H1 (cell line): ENCODE results near the gene YIPF2. TPM values are rescaled to one million over a fixed set of nuclear protein-coding genes. Genes with fewer than 3 reads are reported as not detected.
A peak's percentile ranks its signal among the peaks of the same experiment; 100 is the strongest.

ENCODE experiments used
- CTCF ChIA-PET: fragments of 300-600 bp; sonication (Branson Sonifier 250); formaldehyde crosslinking; loops from one replicate; lab custom pipeline; 2021; ENCODE audit not compliant: partially characterized antibody; lab: Charles Lee
- POLR2A ChIA-PET: fragments of 300-600 bp; sonication (Branson Sonifier 250); formaldehyde crosslinking; loops from one replicate; lab custom pipeline; 2021; ENCODE audit warnings: inconsistent platforms; ENCODE audit not compliant: partially characterized antibody; lab: Charles Lee
- DNase-seq, 2 experiments: peaks; one replicate each; pipeline versions ENCODE4 v3.0.0 to v3.0.0-alpha.2; 2010 to 2022; ENCODE audit warnings: low spot score in 2 of 2, low read depth in 1 of 2, mixed read lengths in 1 of 2
- FAIRE-seq: peaks from 2 replicates; lab custom pipeline; 2011; peaks lifted over from hg19 to GRCh38; lab: Jason Lieb, UNC
- H2AFZ ChIP-seq: 2 replicates; pipeline ENCODE4 v1.8.1; 2012; ENCODE audit warnings: low read length, inconsistent platforms
- H2AK5ac ChIP-seq: 2 replicates; pipeline ENCODE4 v1.6.1; 2013; ENCODE audit warnings: low read depth, low read length
- H2BK120ac ChIP-seq: replicated peaks from 2 replicates; pipeline ENCODE3; 2013; ENCODE audit warnings: low read depth, low read length, inconsistent platforms
- H2BK12ac ChIP-seq: 2 replicates; pipeline ENCODE4 v1.6.1; 2013; ENCODE audit warnings: low read depth, low read length
- H2BK15ac ChIP-seq: 2 replicates; pipeline ENCODE4 v1.6.1; 2013; ENCODE audit warnings: low read length
- H2BK20ac ChIP-seq: 2 replicates; pipeline ENCODE4 v1.6.1; 2013; ENCODE audit warnings: low read length
- H2BK5ac ChIP-seq: 2 replicates; pipeline ENCODE4 v1.6.1; 2013; ENCODE audit warnings: low read depth, low read length
- H3K14ac ChIP-seq: 2 replicates; pipeline ENCODE4 v1.6.1; 2013; ENCODE audit warnings: inconsistent platforms; ENCODE audit not compliant: insufficient read length
- H3K18ac ChIP-seq: 2 replicates; pipeline ENCODE4 v1.6.1; 2013; ENCODE audit warnings: low read length; ENCODE audit errors: extremely low read depth
- H3K23ac ChIP-seq: 2 replicates; pipeline ENCODE4 v1.6.1; 2013; ENCODE audit warnings: inconsistent platforms; ENCODE audit not compliant: insufficient read length
- H3K23me2 ChIP-seq: 2 replicates; pipeline ENCODE4 v1.6.1; 2013; ENCODE audit warnings: low read depth, low read length
- H3K27ac ChIP-seq: 2 replicates; pipeline ENCODE4 v1.6.1; 2011; ENCODE audit warnings: low read depth, low read length, inconsistent platforms
- H3K27me3 ChIP-seq, 4 experiments: replicated peaks in 1 of 4; 1 replicate in 1 of 4; 2 replicates in 3 of 4; pipeline versions ENCODE4 v1.6.1 to v1.8.1; 2011 to 2013; ENCODE audit warnings: low read length in 3 of 4, mild to moderate bottlenecking in 3 of 4, inconsistent platforms in 2 of 4, mixed read lengths in 2 of 4, moderate library complexity in 1 of 4; ENCODE audit not compliant: control insufficient read depth in 3 of 4, insufficient read depth in 3 of 4; ENCODE audit errors: extremely low read depth in 1 of 4
- H3K36me3 ChIP-seq, 4 experiments: 2 replicates each; pipeline versions ENCODE4 v1.6.1 to v1.8.1; 2011 to 2013; ENCODE audit warnings: mild to moderate bottlenecking in 4 of 4, low read length in 3 of 4, moderate library complexity in 2 of 4, control low read depth in 1 of 4, inconsistent platforms in 1 of 4; ENCODE audit not compliant: insufficient read depth in 4 of 4, control insufficient read depth in 2 of 4
- H3K4ac ChIP-seq: replicated peaks from 2 replicates; pipeline ENCODE3; 2013; ENCODE audit warnings: low read length, low read depth, mixed read lengths, inconsistent platforms; ENCODE audit not compliant: insufficient read length
- H3K4me1 ChIP-seq, 4 experiments: replicated peaks in 1 of 4; 1 replicate in 1 of 4; 2 replicates in 3 of 4; pipeline versions ENCODE4 v1.6.1 to v1.8.1; 2011 to 2013; ENCODE audit warnings: low read length in 3 of 4, inconsistent platforms in 2 of 4, mixed read lengths in 1 of 4; ENCODE audit not compliant: insufficient read depth in 4 of 4, control insufficient read depth in 3 of 4
- H3K4me2 ChIP-seq, 2 experiments: 2 replicates each; pipeline versions ENCODE4 v1.6.1 to v1.8.1; 2011 to 2013; ENCODE audit warnings: low read depth in 2 of 2, low read length in 2 of 2, control low read depth in 1 of 2, inconsistent platforms in 1 of 2, mild to moderate bottlenecking in 1 of 2; ENCODE audit not compliant: insufficient read depth in 1 of 2
- H3K4me3 ChIP-seq, 4 experiments: fragments of 200-600, 300-600 bp in 1 of 4; sonication (generic), shearing (Covaris generic), sonication (Bioruptor Twin) in 1 of 4; 2 replicates each; pipeline versions ENCODE4 v1.5.1 to v1.8.1; 2011 to 2016; ENCODE audit warnings: low read length in 4 of 4, low read depth in 3 of 4, control low read depth in 2 of 4, inconsistent platforms in 2 of 4, mild to moderate bottlenecking in 2 of 4, mixed read lengths in 1 of 4, moderate library complexity in 1 of 4; ENCODE audit not compliant: insufficient read depth in 2 of 4; ENCODE audit errors: extremely low read depth in 1 of 4
- H3K56ac ChIP-seq: replicated peaks from 2 replicates; pipeline ENCODE3; 2013; ENCODE audit warnings: low read depth, mild to moderate bottlenecking, mixed read lengths, low read length, inconsistent platforms; ENCODE audit not compliant: insufficient read length
- H3K79me1 ChIP-seq: 2 replicates; pipeline ENCODE4 v1.6.1; 2013; ENCODE audit warnings: low read depth, low read length, control low read depth
- H3K79me2 ChIP-seq, 2 experiments: 2 replicates each; pipeline versions ENCODE4 v1.6.1 to v1.8.1; 2012 to 2013; ENCODE audit warnings: low read length in 2 of 2, mild to moderate bottlenecking in 2 of 2, inconsistent platforms in 1 of 2; ENCODE audit not compliant: insufficient read depth in 2 of 2, control insufficient read depth in 1 of 2
- H3K9ac ChIP-seq, 4 experiments: replicated peaks in 1 of 4; 1 replicate in 1 of 4; 2 replicates in 3 of 4; pipeline versions ENCODE4 v1.6.1 to v1.8.1; 2011 to 2013; ENCODE audit warnings: low read depth in 3 of 4, low read length in 3 of 4, control low read depth in 2 of 4, mild to moderate bottlenecking in 2 of 4, moderate library complexity in 2 of 4, inconsistent platforms in 1 of 4; ENCODE audit errors: extremely low read depth in 1 of 4
- H3K9me3 ChIP-seq, 2 experiments: 2 replicates each; pipeline versions ENCODE4 v1.6.1 to v1.8.1; 2012 to 2013; ENCODE audit warnings: mild to moderate bottlenecking in 2 of 2, moderate library complexity in 2 of 2, control low read depth in 1 of 2, inconsistent platforms in 1 of 2, low read depth in 1 of 2, low read length in 1 of 2, mixed read lengths in 1 of 2; ENCODE audit not compliant: insufficient read depth in 2 of 2
- H4K20me1 ChIP-seq, 2 experiments: replicated peaks in 1 of 2; 2 replicates each; pipeline versions ENCODE3 to v1.8.1; 2011 to 2013; ENCODE audit warnings: inconsistent platforms in 2 of 2, low read length in 2 of 2, mild to moderate bottlenecking in 1 of 2; ENCODE audit not compliant: insufficient read depth in 2 of 2, control insufficient read depth in 1 of 2
- H4K5ac ChIP-seq: 2 replicates; pipeline ENCODE4 v1.6.1; 2013; ENCODE audit warnings: low read length, low read depth, mixed read lengths, inconsistent platforms; ENCODE audit not compliant: insufficient read length
- H4K8ac ChIP-seq: 2 replicates; pipeline ENCODE4 v1.8.0; 2013; ENCODE audit warnings: mild to moderate bottlenecking, moderate library complexity, low read length, inconsistent platforms; ENCODE audit not compliant: insufficient read depth; ENCODE audit errors: extremely low read depth
- H4K91ac ChIP-seq: replicated peaks from 2 replicates; pipeline ENCODE3; 2013; ENCODE audit warnings: low read length, mixed read lengths, inconsistent platforms; ENCODE audit not compliant: insufficient read length
- KDM1A ChIP-seq: fragments of 200-600, 300-600 bp; sonication (generic); IDR thresholded peaks from 2 replicates; pipeline ENCODE4 v1.7.1; 2016; ENCODE audit warnings: mild to moderate bottlenecking, low read length, borderline replicate concordance
- PHF8 ChIP-seq: fragments of 200-600 bp; sonication (generic); conservative IDR thresholded peaks from 2 replicates; pipeline ENCODE4 v1.7.1; 2012; ENCODE audit warnings: low read depth, mild to moderate bottlenecking, inconsistent platforms, low read length, moderate library complexity
- WGBS, 2 experiments: shearing (Covaris generic) in 1 of 2; methylation state at CpG; one replicate each; pipeline versions ENCODE4 v1.1.6 to v1.1.7; 2013 to 2015; ENCODE audit warnings: low lambda C conversion rate in 2 of 2, mixed read lengths in 2 of 2, inconsistent platforms in 1 of 2, low coverage in 1 of 2, missing lambda C conversion rate in 1 of 2; ENCODE audit not compliant: insufficient replicate concordance in 2 of 2, insufficient coverage in 1 of 2, insufficient read length in 1 of 2; ENCODE audit errors: extremely low coverage in 1 of 2, missing lambda C conversion rate in 1 of 2; 5-methylcytosine and 5-hydroxymethylcytosine counted together
- polyA plus RNA-seq, 7 experiments: library from polyadenylated mRNA; depleted of rRNA in 3 of 7; stranded (reverse) in 5 of 7; unstranded in 2 of 7; fragments of >200 nt in 5 of 7; fragments of 200-250 nt in 2 of 7; gene quantifications; 1 replicate in 5 of 7; 2 replicates in 1 of 7; 4 replicates in 1 of 7; pipeline versions ENCODE4 v1.2.1 to v1.2.3, GENCODE V29; 2011 to 2013; ENCODE audit warnings: missing spikeins in 2 of 7, mixed read lengths in 2 of 7
- total RNA-seq: library from RNA; stranded (reverse); fragmentation: NEBNext Ultra II Directional; extraction: Animal tissue kit (Norgen Biotek cat#: 25700); gene quantifications from 2 replicates; pipeline ENCODE4 v1.2.1, GENCODE V29; 2021
- TF ChIP-seq, protein P1 (sequence below): IDR thresholded peaks from 2 replicates; pipeline ENCODE4 v1.6.1; 2011; ENCODE audit warnings: low read length, improper control_type of control experiment

The YIPF2 gene
- total and polyA plus RNA-seq, 2 of the 8 experiments (the other 6 are each of a cell fraction or from before 2014, with no cell fraction given): 48.3 to 112 TPM

DNA sequence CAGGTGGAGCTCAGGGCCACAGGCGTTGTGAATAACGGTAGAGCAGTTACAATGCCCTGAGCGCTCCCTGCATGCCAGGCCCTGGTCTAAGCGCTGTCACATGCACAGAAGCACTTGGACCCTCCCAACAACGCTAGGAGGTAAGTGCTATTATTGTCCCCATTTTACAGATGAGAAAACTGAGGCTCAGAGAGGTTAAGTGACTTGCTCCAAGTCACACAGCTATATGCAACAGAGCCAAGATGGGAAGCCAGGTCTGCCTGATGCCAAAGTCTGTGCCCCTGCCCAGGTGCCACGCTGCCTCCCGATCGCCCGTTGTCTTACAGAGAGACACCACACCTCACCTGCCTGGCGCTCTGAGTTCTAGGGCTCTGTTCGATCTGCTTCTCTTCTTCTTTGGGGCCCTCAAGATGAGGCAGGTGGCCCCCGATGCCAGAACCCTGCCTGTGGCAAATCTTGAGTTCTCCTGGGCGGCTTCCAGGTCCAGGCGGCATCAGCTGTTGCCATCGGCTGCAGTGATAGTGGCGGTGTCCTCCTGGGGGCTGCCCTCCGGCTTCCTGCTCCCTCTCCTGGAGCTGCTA is 20.0 kb downstream of the YIPF2 start:
- Histone ChIP-seq H3K23me2 (no peaks in the 10 kb centered on the region), H4K8ac (no peak overlapping the region), H3K4ac (no peak overlapping the region), H3K56ac (no peak overlapping the region), H4K20me1 (peaks cover 4 to 15% of the 10 kb centered on the region in 2 experiments), H2AK5ac (no peak overlapping the region), H3K27ac (no peak overlapping the region), H4K5ac (no peak overlapping the region)
- FAIRE-seq (no peak), DNase-seq (no peak)
- WGBS, 2 experiments: 96% methylated on average over 17 of the region's 17 CpGs; no CpG with 5 or more reads in 1 of the 2 experiments
- TF ChIP-seq PHF8 (no peak), KDM1A (peak; percentile 82)
- TF ChIP-seq, protein P1, sequence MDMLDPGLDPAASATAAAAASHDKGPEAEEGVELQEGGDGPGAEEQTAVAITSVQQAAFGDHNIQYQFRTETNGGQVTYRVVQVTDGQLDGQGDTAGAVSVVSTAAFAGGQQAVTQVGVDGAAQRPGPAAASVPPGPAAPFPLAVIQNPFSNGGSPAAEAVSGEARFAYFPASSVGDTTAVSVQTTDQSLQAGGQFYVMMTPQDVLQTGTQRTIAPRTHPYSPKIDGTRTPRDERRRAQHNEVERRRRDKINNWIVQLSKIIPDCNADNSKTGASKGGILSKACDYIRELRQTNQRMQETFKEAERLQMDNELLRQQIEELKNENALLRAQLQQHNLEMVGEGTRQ: no peak
- TF ChIP-seq, all 59 proteins: peak for 1
- no peak overlapping the region for H2BK15ac ChIP-seq
- no peaks in the 10 kb centered on the region for H3K9me3 ChIP-seq
- H4K91ac ChIP-seq: no peak overlapping the region
- H2AFZ ChIP-seq: no peak overlapping the region
- H3K79me2 ChIP-seq: peaks cover 0 to 8% of the 10 kb centered on the region in 2 experiments; a peak in 1 of 4 replicates
- peaks cover 11% of the 10 kb centered on the region for H3K79me1 ChIP-seq
- no peak overlapping the region for H3K14ac ChIP-seq
- H3K9ac ChIP-seq: no peak overlapping the region
- no peak overlapping the region for H3K4me3 ChIP-seq
- H3K23ac ChIP-seq: no peak overlapping the region
- peaks cover 16 to 32% (median 25%) of the 10 kb centered on the region in 4 experiments for H3K36me3 ChIP-seq
- H2BK5ac ChIP-seq: no peak overlapping the region
- ChIA-PET POLR2A (no interaction called here), CTCF (interaction anchor here (0.6 to 1.7 kb wide), 2 partner anchors 10 to 826 kb away, joined by 4 to 5 read pairs; no protein-coding TSS in a partner anchor)
- H3K18ac ChIP-seq: no peak overlapping the region
- H2BK12ac ChIP-seq: no peak overlapping the region
- H2BK20ac ChIP-seq: no peak overlapping the region
- no peak overlapping the region for H3K4me2 ChIP-seq
- H3K4me1 ChIP-seq: no peaks in the 10 kb centered on the region
- H2BK120ac ChIP-seq: no peak overlapping the region
- no peaks in the 10 kb centered on the region for H3K27me3 ChIP-seq
